ENCODE results near the gene MCM9. TPM values are rescaled to one million over a fixed set of nuclear protein-coding genes. Genes with fewer than 3 reads are reported as not detected.

MCM9 gene
- total and polyA plus RNA-seq, 3 donors from 2014 or later, result 14.0 to 25.1 (median 19.2) TPM

- Histone ChIP-seq H3K9me3 (no peaks in the 10 kb centered on the region), H3K27me3 (no peaks in the 10 kb centered on the region), H3K4me3 (no peak overlapping the region), H3K4me1 (no peaks in the 10 kb centered on the region), H3K27ac (no peak overlapping the region), H3K36me3 (ENCODE audit: low read depth, missing control alignments) (no peaks in the 10 kb centered on the region)
- intact Hi-C loops (cut with DNase I; ENCODE audit: low total_unique reads), result no loop called here
- TF ChIP-seq CTCF (IDR thresholded peaks at IDR 0.05), result no peak
- no peak for TF ChIP-seq POLR2A (IDR thresholded peaks at IDR 0.05)
- DNase-seq, result no peak
- WGBS, 2 donors, result 56 to 68% methylated on average over 2 of the region's 2 CpGs
Measured at GRCh38 chr6:118953391-118953790, 18.4 kb upstream of the MCM9 start.

GRCh38 chr6:118952683-118953082, 17.7 kb upstream of the MCM9 start:
- TF ChIP-seq POLR2A (IDR thresholded peaks at IDR 0.05), result no peak
- no peak for TF ChIP-seq CTCF (IDR thresholded peaks at IDR 0.05)
- Histone ChIP-seq H3K36me3 (ENCODE audit: low read depth, missing control alignments) (no peaks in the 10 kb centered on the region), H3K27me3 (no peaks in the 10 kb centered on the region), H3K4me3 (no peak overlapping the region), H3K9me3 (no peaks in the 10 kb centered on the region), H3K27ac (no peak overlapping the region), H3K4me1 (no peaks in the 10 kb centered on the region)
- no peak for DNase-seq
- intact Hi-C loops (cut with DNase I; ENCODE audit: low total_unique reads), result no loop called here
- WGBS, 2 donors, result 80 to 89% methylated on average over 2 of the region's 2 CpGs

GRCh38 chr6:118945217-118945616, 10.3 kb upstream of the MCM9 start:
- Histone ChIP-seq H3K27me3 (no peaks in the 10 kb centered on the region), H3K27ac (no peak overlapping the region), H3K4me1 (no peaks in the 10 kb centered on the region), H3K4me3 (no peak overlapping the region), H3K9me3 (no peaks in the 10 kb centered on the region), H3K36me3 (ENCODE audit: low read depth, missing control alignments) (no peaks in the 10 kb centered on the region)
- intact Hi-C loops (cut with DNase I; ENCODE audit: low total_unique reads), result no loop called here
- DNase-seq, result no peak
- no peak for TF ChIP-seq CTCF (IDR thresholded peaks at IDR 0.05)
- no peak for TF ChIP-seq POLR2A (IDR thresholded peaks at IDR 0.05)

- no peaks in the 10 kb centered on the region for H3K9me3 ChIP-seq
- no peak overlapping the region for H3K4me3 ChIP-seq
- H3K27ac ChIP-seq, result no peak overlapping the region
- intact Hi-C loops (cut with DNase I; ENCODE audit: low total_unique reads), result no loop called here
- 90 to 97% methylated on average over 2 of the region's 2 CpGs for WGBS, 2 donors
- no peak for DNase-seq
- no peaks in the 10 kb centered on the region for H3K36me3 ChIP-seq (ENCODE audit: low read depth, missing control alignments)
- TF ChIP-seq POLR2A (IDR thresholded peaks at IDR 0.05), result no peak
- H3K4me1 ChIP-seq, result no peaks in the 10 kb centered on the region
- H3K27me3 ChIP-seq, result no peaks in the 10 kb centered on the region
Measured at GRCh38 chr6:118940770-118941169, 5.8 kb upstream of the MCM9 start.

GRCh38 chr6:118939683-118940082, 4.7 kb upstream of the MCM9 start:
- no peaks in the 10 kb centered on the region for H3K27me3 ChIP-seq
- H3K27ac ChIP-seq, result no peak overlapping the region
- H3K9me3 ChIP-seq, result no peaks in the 10 kb centered on the region
- intact Hi-C loops (cut with DNase I; ENCODE audit: low total_unique reads), result no loop called here
- TF ChIP-seq POLR2A (IDR thresholded peaks at IDR 0.05), result no peak
- TF ChIP-seq CTCF (IDR thresholded peaks at IDR 0.05), result no peak
- H3K4me1 ChIP-seq, result no peaks in the 10 kb centered on the region
- WGBS, 2 donors, result 93 to 100% methylated on average over 1 of the region's 1 CpG
- no peaks in the 10 kb centered on the region for H3K36me3 ChIP-seq (ENCODE audit: low read depth, missing control alignments)
- no peak overlapping the region for H3K4me3 ChIP-seq
- DNase-seq, result no peak
